Activated CD4-positive, alpha-beta T cell treated with anti-CD3 and anti-CD28 coated beads for 1 hour (primary cell): ENCODE data around the gene SGIP1.

Experiments
- DNase-seq: peaks from one replicate; pipeline ENCODE4 v3.0.0-alpha.2; 2020

The SGIP1 gene

GRCh38 chr1:66533804-66534740, at the start of gene SGIP1:
Gene SGIP1 (plus strand): TSS chr1:66534153. CDS start chr1:66534359, 206 bp downstream.
- no peak for DNase-seq

DNA sequence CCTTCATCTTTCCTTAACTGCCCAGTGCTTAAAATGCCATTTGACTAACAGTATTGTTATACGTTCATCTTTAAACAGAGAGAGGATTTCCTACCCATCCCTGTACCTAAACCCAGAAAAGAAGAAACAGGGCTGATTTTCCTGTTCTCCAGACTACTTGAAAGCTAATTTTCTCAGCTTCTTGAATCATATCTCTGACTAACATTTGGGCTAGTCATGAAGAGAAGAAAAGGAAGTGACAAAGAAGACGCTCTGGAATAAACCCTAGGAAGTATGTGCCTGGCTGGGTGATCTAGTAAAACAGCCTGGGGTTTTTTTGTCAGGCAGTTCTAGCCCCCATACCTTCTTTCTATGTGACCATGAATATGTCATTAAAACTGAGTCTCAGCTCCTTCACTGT, 44.8 kb upstream of the SGIP1 start:
- no peak for DNase-seq

GRCh38 chr1:66489972-66490601, 43.9 kb upstream of the SGIP1 start:
- DNase-seq: no peak

DNA sequence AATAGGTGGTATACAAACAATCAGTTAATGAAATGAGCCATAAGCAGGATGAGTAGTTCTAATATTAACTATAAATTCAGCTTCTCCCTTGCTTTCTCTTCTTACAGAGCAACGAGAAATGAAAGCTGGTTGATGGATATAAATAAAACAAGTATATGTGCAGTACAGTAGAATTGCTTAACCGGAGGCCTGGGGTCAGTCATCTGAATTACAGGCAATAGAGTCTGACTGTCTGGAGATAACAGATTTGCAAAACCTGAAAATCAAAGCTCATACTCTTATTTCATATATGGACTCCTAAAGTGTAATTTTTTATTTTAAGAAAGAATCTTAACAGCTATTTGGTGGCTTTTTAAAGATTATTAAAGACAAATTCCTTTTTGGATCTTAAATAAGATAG, 43.1 kb upstream of the SGIP1 start:
- DNase-seq: no peak

DNA sequence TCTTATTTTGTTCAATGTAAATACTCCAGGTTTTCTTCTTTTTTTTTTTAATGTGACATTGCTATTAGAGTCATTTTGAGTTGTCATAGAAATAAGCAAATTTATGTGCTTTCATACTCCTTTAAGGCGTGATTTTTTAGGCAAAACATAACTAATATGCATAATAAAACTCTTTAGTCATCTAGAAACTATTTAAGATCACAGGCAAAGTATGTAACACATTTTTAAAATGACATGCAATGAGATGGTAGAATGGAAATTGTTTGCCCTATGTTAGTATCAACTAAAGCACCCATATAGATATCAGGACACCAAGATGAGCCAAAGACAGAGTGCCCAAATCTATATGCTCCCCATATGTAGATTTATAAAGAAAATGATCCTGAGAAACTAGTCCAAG, 41.5 kb upstream of the SGIP1 start:
- DNase-seq: no peak

GRCh38 chr1:66493731-66494130, 40.2 kb upstream of the SGIP1 start:
- no peak for DNase-seq

GRCh38 chr1:66494482-66494881, 39.5 kb upstream of the SGIP1 start:
- no peak for DNase-seq

GRCh38 chr1:66495495-66495894, 38.5 kb upstream of the SGIP1 start:
- DNase-seq: no peak

GRCh38 chr1:66497910-66498309, 36.0 kb upstream of the SGIP1 start:
- DNase-seq: no peak

DNA sequence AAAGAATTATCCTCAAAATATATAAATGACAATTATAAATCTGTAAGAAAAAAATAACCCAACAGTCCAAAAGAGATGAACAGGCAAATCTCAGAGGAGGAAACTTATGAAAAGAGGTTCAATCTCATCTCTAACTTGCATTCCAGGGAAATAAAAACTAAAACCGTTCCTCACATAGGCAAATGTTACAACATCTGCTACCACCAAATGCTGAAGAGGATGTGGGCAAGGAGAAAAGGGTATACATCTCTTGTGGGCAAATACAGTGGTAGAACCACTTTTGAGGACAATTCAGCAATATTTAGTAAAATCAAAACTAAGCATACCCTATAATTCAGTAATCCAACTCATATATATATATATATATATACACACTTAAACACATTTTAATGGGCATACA, 33.7 kb upstream of the SGIP1 start:
- no peak for DNase-seq

DNA sequence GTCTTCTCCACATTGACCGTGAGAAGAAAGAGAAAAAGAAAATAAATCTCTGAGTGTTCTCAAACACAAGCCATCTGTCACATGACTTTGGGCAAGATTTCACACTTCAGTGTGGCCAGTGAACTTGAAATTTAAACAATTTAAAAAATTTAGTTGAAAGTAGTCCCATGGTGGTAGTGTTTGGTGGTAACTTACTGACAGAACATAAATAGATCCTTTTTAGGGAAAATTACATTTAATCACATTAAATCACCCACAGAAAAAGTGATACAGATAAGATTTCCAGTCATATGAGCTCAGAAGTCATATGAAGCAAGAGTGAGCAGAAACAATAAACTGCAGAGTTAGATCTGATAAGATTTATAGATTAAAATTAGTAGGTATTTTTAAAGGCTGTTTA, 31.9 kb upstream of the SGIP1 start:
- DNase-seq: no peak

GRCh38 chr1:66503841-66504470, 30.0 kb upstream of the SGIP1 start:
- no peak for DNase-seq

DNA sequence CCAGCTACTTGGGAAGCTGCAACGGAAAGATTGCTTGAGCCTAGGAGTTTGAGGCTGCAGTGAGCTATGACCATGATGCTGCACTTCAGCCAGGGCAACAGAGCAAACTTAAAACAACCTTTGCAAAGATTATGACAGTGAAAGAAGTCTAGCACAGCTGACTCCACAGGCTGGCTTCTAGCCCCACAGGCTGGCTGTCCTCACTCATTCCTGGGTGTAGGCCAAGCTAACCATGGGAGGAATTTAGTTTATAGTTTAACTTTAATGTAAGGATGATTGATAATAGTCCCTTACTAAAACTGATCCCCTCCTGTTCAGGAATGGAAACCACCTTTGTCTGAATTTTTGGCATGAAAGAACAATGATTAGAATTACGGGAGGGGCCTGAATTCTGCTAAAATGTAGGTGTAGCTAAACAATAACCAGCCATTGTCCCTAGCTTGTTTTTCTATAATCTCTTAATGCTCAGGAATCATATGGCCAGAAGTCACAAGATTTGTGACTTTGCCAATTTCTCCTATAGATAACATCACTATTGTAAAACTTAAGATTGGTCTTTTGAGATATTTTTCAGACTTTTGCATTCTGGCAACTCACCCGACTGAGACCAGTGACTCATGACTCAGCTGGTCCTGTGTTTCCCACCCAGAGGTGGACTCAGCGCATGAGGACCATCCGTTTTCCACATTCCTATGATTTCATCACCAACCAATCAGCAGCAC, 28.1 kb upstream of the SGIP1 start:
- DNase-seq: no peak

DNA sequence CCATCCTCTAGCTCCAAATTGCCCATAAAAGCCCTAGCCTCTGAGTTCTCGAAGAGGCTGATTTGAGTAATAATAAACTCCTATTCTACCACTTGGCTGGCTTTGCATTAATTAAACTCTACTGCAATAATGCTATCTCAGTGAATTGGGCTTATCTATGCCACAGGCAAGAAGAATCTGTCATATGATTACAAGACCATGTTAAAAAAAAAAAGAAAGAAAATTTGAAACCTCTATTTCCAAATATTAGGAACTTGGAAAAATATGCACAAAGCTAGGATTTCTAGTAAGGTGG, 27.6 kb upstream of the SGIP1 start:
- DNase-seq: no peak

DNA sequence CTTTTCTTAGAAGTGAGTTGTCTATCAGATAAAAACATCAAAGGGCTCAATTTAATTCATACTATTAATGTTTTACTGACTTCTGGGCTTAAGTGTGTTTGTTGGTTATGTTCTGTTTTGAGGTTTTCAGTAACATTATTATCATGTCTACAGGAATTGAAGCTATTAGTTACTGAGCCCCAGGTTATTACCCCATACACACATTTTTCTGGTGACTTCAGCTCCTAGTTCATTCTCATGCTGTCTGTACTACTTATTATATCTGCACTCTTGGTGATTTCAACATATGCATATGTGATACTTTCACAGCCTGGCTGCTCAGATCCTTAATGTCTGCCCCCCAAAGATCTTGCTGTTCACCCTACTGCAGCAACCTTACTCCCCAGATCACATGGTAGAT, 27.0 kb upstream of the SGIP1 start:
- DNase-seq: no peak

GRCh38 chr1:66510407-66510806, 23.5 kb upstream of the SGIP1 start:
- DNase-seq: no peak

DNA sequence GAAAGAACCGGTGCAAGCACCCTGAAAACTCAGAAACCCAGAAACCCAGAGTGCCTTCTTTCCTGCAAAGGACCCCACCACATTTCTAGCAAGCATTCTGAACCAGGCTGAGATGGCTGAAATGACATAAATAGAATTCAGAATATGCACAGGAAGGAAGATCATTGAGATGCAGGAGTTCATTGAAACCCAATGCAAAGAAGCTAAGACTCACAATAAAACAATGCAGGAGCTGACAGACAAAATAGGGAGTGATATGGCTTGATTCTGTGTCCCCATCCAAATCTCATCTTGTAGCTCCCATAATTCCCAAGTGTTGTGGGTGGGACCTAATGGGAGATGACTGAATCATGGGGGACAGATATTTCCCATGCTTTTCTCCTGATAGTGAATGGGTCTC, 22.8 kb upstream of the SGIP1 start:
- DNase-seq: no peak

GRCh38 chr1:66517959-66518358, 16.0 kb upstream of the SGIP1 start:
- no peak for DNase-seq

DNA sequence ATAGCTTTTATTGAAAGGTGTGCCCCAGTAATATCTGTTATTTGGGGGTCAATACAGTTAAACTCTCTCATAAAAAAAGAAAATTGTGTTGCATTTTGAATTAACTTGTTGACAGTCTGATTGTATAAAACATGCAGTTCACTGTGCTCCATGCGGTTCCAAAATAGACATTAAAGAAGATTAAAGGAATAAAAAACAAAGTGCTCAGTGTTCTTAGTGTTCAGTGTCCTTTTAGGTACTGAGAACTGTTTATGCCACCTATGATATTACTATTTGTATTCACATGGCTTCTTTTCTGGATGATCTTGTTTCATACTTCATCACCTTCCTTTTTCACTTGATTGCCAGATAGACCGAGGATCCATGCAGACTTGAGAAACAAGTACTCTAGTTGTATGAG, 15.3 kb upstream of the SGIP1 start:
- no peak for DNase-seq

DNA sequence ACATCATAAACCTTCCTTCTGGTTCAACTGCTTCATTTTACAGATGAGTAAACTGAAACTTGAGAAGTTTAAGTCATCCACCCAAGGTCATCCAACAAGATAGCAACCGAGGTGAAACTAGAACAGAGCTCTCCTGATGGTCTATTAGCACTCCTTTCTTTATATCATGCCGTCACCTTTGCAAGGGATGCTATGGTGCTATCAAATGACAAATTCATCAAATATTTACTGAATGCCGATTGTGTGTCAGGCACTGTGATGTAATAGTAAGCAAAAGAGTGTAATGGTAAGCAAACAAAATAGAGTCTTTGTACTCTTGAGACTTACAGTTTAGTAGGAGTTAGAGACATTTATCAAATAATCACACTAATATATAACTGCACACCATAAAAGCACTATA, 14.0 kb upstream of the SGIP1 start:
- DNase-seq: no peak

- DNase-seq: no peak
Measured at GRCh38 chr1:66520655-66521054, 13.3 kb upstream of the SGIP1 start.

- DNase-seq: no peak
Measured at GRCh38 chr1:66521721-66522365, 12.1 kb upstream of the SGIP1 start.

DNA sequence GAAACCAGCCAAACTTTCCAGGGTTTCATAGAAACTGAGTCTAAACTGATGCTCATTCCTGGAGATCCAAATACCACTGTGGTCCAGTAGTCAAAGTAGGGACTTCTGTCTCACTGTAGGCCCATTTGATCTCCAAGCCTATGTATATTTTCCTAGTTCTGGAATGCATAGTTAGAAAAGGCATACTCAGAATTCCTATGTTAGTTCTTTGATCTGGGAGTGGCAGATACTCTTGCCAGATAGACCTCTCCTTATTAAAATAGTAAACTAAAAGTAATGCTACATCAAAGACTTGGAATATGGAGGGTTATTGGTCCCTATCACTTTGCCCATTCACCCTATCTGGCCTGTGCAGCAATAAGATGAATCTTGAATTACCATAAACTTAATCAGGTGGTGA, 10.4 kb upstream of the SGIP1 start:
- no peak for DNase-seq
